ENCODE results near the gene FRAS1.
"Not testable (repeated sequence)": the region's sequence is repeated elsewhere in the genome, so short reads cannot be mapped to it uniquely, and the experiment has no call there.

Gene FRAS1

DNA sequence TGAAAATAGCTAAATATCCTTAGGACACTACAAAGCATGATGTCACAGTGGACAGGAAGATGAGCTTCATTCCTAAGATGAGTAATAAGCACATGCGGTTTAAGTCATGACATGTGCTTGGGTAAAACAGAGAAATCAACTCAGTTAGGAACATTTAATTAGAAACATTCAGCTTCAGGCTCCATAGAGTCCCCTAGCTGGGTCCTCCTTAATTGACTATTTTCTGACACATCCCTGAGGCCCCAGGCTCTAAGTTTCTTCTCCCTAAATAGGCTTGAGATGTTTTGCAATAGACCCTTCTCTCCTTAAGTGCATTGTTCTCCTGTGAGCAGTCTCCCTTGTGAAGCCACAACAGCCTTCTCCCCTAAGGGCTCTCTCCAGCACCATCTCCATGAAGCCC is 424.1 kb downstream of the FRAS1 start:
- H3K27me3 ChIP-seq (replicated peaks in 2 of 5; ENCODE audit: control insufficient read depth in 4 of 5, insufficient read depth in 5 of 5, low read length in 4 of 5) = no peaks in the 10 kb centered on the region
- H3K9me3 ChIP-seq (ENCODE audit: control extremely low read depth in 1 of 5, control insufficient read depth in 4 of 5, insufficient read depth in 2 of 5, low read depth in 1 of 5, low read length in 4 of 5) = no peaks in the 10 kb centered on the region
- H3K27ac ChIP-seq (ENCODE audit: insufficient read depth in 1 of 2, low read depth in 1 of 2, low read length in 2 of 2, poor library complexity in 1 of 2, severe bottlenecking in 2 of 2) = no peak overlapping the region
- ChIA-PET CTCF (no interaction called here), POLR2A (interaction anchor here (0.6 kb wide), 1 partner anchor 40 kb away, joined by 10 read pairs; no protein-coding TSS in a partner anchor)
- H3K4me3 ChIP-seq (ENCODE audit: control insufficient read depth in 1 of 7, extremely low read depth in 1 of 7, insufficient read depth in 4 of 7, low read depth in 2 of 7, low read length in 6 of 7) = no peak overlapping the region
- no peak for DNase-seq
- H3K4me1 ChIP-seq (ENCODE audit: control extremely low read depth in 1 of 4, control insufficient read depth in 4 of 4, insufficient read depth in 4 of 4, low read length in 3 of 4) = no peaks in the 10 kb centered on the region
- 80% methylated on average over 1 of the region's 1 CpG for WGBS (ENCODE audit: insufficient coverage)
- H3K36me3 ChIP-seq (ENCODE audit: control insufficient read depth in 4 of 4, insufficient read depth in 4 of 4, low read length in 3 of 4) = no peaks in the 10 kb centered on the region

DNA sequence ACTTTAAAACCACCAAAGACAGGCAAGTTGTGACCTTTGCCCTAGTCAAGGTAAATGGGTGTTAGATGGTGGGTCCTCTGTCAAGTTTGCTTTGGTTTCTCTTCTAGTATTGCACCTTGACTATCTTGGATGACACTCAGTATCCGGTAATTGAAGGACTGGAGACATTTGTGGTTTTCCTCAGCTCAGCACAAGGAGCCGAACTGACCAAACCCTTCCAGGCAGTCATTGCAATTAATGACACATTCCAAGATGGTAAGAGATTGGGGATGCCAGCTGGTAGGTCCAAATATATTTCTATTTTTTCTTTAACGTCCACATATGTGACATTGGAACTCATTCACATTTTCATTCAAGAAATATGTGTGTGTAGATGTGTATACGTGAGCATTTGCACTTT is 425.2 kb downstream of the FRAS1 start:
- no CpG with 5 or more reads among the region's 4 CpGs for WGBS (ENCODE audit: insufficient coverage)
- no peak overlapping the region for H3K27ac ChIP-seq (ENCODE audit: insufficient read depth in 1 of 2, low read depth in 1 of 2, low read length in 2 of 2, poor library complexity in 1 of 2, severe bottlenecking in 2 of 2)
- DNase-seq = no peak
- CTCF ChIA-PET = no interaction called here
- POLR2A ChIA-PET = no interaction called here
- no peaks in the 10 kb centered on the region for H3K36me3 ChIP-seq (ENCODE audit: control insufficient read depth in 4 of 4, insufficient read depth in 4 of 4, low read length in 3 of 4)
- no peaks in the 10 kb centered on the region for H3K4me1 ChIP-seq (ENCODE audit: control extremely low read depth in 1 of 4, control insufficient read depth in 4 of 4, insufficient read depth in 4 of 4, low read length in 3 of 4)
- H3K9me3 ChIP-seq (ENCODE audit: control extremely low read depth in 1 of 5, control insufficient read depth in 4 of 5, insufficient read depth in 2 of 5, low read depth in 1 of 5, low read length in 4 of 5) = no peaks in the 10 kb centered on the region
- no peak overlapping the region for H3K4me3 ChIP-seq (ENCODE audit: control insufficient read depth in 1 of 7, extremely low read depth in 1 of 7, insufficient read depth in 4 of 7, low read depth in 2 of 7, low read length in 6 of 7)
- no peaks in the 10 kb centered on the region for H3K27me3 ChIP-seq (replicated peaks in 2 of 5; ENCODE audit: control insufficient read depth in 4 of 5, insufficient read depth in 5 of 5, low read length in 4 of 5)

DNA sequence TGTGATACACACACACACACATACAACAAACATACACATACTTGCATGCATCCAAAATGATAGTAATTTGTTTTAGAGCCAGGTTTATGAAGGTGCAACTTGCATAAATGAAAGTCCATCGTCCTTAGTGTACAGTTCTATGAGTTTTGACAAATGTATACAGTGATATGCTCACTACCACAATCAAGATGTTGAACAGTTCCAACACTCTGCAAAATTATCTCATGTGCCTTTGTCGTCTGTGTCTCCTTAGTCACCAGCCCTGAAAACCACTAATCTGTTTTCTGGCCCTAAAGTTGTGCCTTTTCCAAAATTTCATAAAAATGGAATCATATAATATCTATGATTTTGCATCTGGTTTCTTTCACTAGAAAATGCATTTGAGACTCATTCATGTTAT is 426.7 kb downstream of the FRAS1 start:
- Histone ChIP-seq H3K27ac (ENCODE audit: insufficient read depth in 1 of 2, low read depth in 1 of 2, low read length in 2 of 2, poor library complexity in 1 of 2, severe bottlenecking in 2 of 2) (no peak overlapping the region), H3K4me1 (ENCODE audit: control extremely low read depth in 1 of 4, control insufficient read depth in 4 of 4, insufficient read depth in 4 of 4, low read length in 3 of 4) (no peaks in the 10 kb centered on the region), H3K27me3 (replicated peaks in 2 of 5; ENCODE audit: control insufficient read depth in 4 of 5, insufficient read depth in 5 of 5, low read length in 4 of 5) (no peaks in the 10 kb centered on the region), H3K9me3 (ENCODE audit: control extremely low read depth in 1 of 5, control insufficient read depth in 4 of 5, insufficient read depth in 2 of 5, low read depth in 1 of 5, low read length in 4 of 5) (no peaks in the 10 kb centered on the region), H3K36me3 (ENCODE audit: control insufficient read depth in 4 of 4, insufficient read depth in 4 of 4, low read length in 3 of 4) (no peaks in the 10 kb centered on the region), H3K4me3 (ENCODE audit: control insufficient read depth in 1 of 7, extremely low read depth in 1 of 7, insufficient read depth in 4 of 7, low read depth in 2 of 7, low read length in 6 of 7) (no peak overlapping the region)
- no peak for DNase-seq
- 93% methylated on average over 2 of the region's 2 CpGs for WGBS (ENCODE audit: insufficient coverage)
- ChIA-PET POLR2A (no interaction called here), CTCF (no interaction called here)

DNA sequence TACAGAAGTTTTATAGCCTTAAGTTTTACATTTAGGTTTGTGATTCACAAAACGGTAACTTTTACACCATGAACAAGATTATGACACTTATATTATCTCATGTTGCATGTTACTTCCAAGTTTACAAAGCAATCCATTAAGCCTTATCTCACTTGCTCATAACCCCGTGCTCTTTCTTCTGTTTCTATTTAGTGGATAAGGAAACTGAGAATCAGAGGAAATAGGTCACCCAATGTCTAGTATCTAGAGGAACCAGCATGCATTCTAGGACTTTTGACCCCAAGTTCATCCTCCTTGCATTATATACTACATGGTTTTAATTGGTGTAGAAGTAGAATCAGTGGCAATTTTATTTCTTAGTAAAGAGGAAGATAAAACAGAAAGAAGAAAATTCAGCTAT is 427.5 kb downstream of the FRAS1 start:
- WGBS (ENCODE audit: insufficient coverage) = no CpG with 5 or more reads among the region's 2 CpGs
- H3K27ac ChIP-seq (ENCODE audit: insufficient read depth in 1 of 2, low read depth in 1 of 2, low read length in 2 of 2, poor library complexity in 1 of 2, severe bottlenecking in 2 of 2) = no peak overlapping the region
- no peaks in the 10 kb centered on the region for H3K9me3 ChIP-seq (ENCODE audit: control extremely low read depth in 1 of 5, control insufficient read depth in 4 of 5, insufficient read depth in 2 of 5, low read depth in 1 of 5, low read length in 4 of 5)
- peak; percentile 21 to 72 (median 55) for DNase-seq
- no peaks in the 10 kb centered on the region for H3K4me1 ChIP-seq (ENCODE audit: control extremely low read depth in 1 of 4, control insufficient read depth in 4 of 4, insufficient read depth in 4 of 4, low read length in 3 of 4)
- POLR2A ChIA-PET = no interaction called here
- H3K4me3 ChIP-seq (ENCODE audit: control insufficient read depth in 1 of 7, extremely low read depth in 1 of 7, insufficient read depth in 4 of 7, low read depth in 2 of 7, low read length in 6 of 7) = no peak overlapping the region
- CTCF ChIA-PET = no interaction called here
- H3K27me3 ChIP-seq (replicated peaks in 2 of 5; ENCODE audit: control insufficient read depth in 4 of 5, insufficient read depth in 5 of 5, low read length in 4 of 5) = no peaks in the 10 kb centered on the region
- H3K36me3 ChIP-seq (ENCODE audit: control insufficient read depth in 4 of 4, insufficient read depth in 4 of 4, low read length in 3 of 4) = no peaks in the 10 kb centered on the region

DNA sequence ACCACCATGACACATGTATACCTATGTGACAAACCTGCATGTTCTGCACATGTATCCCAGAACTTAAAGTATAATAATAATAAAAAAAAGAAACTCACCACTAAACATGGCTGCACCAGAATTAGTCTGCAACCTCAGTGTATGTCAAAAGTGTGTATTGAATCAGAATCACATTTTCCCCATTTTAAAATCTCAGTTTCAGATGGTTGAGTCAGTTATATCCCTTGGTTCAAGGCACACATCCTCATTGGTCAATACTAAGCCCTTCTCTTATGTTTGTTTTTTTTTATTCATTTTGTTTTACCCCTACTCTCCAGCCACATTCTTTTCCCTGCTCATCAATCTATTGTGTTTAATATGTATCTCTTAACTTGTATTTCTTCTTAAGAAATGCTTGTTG is 436.6 kb downstream of the FRAS1 start:
- Histone ChIP-seq H3K27me3 (replicated peaks in 2 of 5; ENCODE audit: control insufficient read depth in 4 of 5, insufficient read depth in 5 of 5, low read length in 4 of 5) (no peaks in the 10 kb centered on the region), H3K9me3 (ENCODE audit: control extremely low read depth in 1 of 5, control insufficient read depth in 4 of 5, insufficient read depth in 2 of 5, low read depth in 1 of 5, low read length in 4 of 5) (no peaks in the 10 kb centered on the region), H3K27ac (ENCODE audit: insufficient read depth in 1 of 2, low read depth in 1 of 2, low read length in 2 of 2, poor library complexity in 1 of 2, severe bottlenecking in 2 of 2) (no peak overlapping the region), H3K4me3 (ENCODE audit: control insufficient read depth in 1 of 7, extremely low read depth in 1 of 7, insufficient read depth in 4 of 7, low read depth in 2 of 7, low read length in 6 of 7) (no peak overlapping the region), H3K4me1 (ENCODE audit: control extremely low read depth in 1 of 4, control insufficient read depth in 4 of 4, insufficient read depth in 4 of 4, low read length in 3 of 4) (no peaks in the 10 kb centered on the region), H3K36me3 (ENCODE audit: control insufficient read depth in 4 of 4, insufficient read depth in 4 of 4, low read length in 3 of 4) (no peaks in the 10 kb centered on the region)
- POLR2A ChIA-PET = no interaction called here
- CTCF ChIA-PET = no interaction called here
- no peak for DNase-seq

DNA sequence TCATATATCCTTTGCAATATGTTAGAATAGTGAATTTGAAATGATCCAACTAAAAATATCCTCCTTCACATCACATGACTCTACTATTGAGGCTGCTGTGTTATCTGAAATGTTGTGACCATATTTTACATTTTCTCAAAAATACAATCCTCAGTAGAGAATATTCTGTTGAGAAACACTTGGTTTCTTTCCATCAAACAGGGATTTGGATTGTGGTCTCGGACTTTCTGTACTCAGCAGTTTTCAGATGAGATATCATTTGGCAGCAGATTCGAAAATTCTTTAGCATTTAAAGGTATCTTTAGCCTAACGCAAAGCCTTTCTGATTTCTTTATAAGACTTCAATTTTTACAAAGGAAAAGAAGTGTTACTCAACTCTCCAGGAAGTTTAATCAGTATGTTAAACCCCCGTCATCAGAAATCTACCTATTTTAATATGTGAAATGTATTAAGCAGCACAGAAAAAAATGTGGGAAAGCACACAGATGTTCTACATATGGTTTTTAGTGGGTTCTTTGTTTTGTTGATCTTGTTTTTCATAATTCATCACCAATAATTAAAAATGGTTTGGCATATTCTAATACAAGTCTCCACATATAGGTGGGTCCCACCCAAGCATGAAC is 439.0 kb downstream of the FRAS1 start:
- H3K9me3 ChIP-seq (ENCODE audit: control extremely low read depth in 1 of 5, control insufficient read depth in 4 of 5, insufficient read depth in 2 of 5, low read depth in 1 of 5, low read length in 4 of 5) = no peaks in the 10 kb centered on the region
- CTCF ChIA-PET = no interaction called here
- no peaks in the 10 kb centered on the region for H3K4me1 ChIP-seq (ENCODE audit: control extremely low read depth in 1 of 4, control insufficient read depth in 4 of 4, insufficient read depth in 4 of 4, low read length in 3 of 4)
- no peaks in the 10 kb centered on the region for H3K36me3 ChIP-seq (ENCODE audit: control insufficient read depth in 4 of 4, insufficient read depth in 4 of 4, low read length in 3 of 4)
- DNase-seq = no peak
- no peak overlapping the region for H3K27ac ChIP-seq (ENCODE audit: insufficient read depth in 1 of 2, low read depth in 1 of 2, low read length in 2 of 2, poor library complexity in 1 of 2, severe bottlenecking in 2 of 2)
- H3K27me3 ChIP-seq (replicated peaks in 2 of 5; ENCODE audit: control insufficient read depth in 4 of 5, insufficient read depth in 5 of 5, low read length in 4 of 5) = no peaks in the 10 kb centered on the region
- H3K4me3 ChIP-seq (ENCODE audit: control insufficient read depth in 1 of 7, extremely low read depth in 1 of 7, insufficient read depth in 4 of 7, low read depth in 2 of 7, low read length in 6 of 7) = no peak overlapping the region
- POLR2A ChIA-PET = no interaction called here
- WGBS (ENCODE audit: insufficient coverage) = 65% methylated on average over 2 of the region's 4 CpGs

DNA sequence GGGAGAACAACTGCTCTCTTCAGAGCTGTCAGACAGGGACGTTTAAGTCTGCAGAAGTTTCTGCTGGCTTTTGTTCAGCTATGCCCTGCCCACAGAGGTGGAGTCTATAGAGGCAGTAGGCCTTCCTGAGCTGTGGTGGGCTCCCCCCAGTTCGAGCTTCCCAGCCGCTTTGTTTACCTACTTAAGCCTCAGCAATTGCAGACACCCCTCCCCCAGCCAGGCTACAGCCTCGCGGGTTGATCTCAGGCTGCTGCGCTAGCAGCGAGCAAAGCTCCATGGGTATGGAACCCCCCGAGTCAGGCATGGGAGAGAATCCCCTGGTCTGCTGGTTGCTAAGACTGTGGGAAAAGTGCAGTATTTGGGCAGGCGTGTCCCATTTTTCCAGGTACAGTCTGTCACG is 449.1 kb downstream of the FRAS1 start:
- H3K27ac ChIP-seq (ENCODE audit: insufficient read depth in 1 of 2, low read depth in 1 of 2, low read length in 2 of 2, poor library complexity in 1 of 2, severe bottlenecking in 2 of 2); H3K4me3 ChIP-seq (ENCODE audit: control insufficient read depth in 1 of 7, extremely low read depth in 1 of 7, insufficient read depth in 4 of 7, low read depth in 2 of 7, low read length in 6 of 7); H3K27me3 ChIP-seq (replicated peaks in 2 of 5; ENCODE audit: control insufficient read depth in 4 of 5, insufficient read depth in 5 of 5, low read length in 4 of 5); H3K36me3 ChIP-seq (ENCODE audit: control insufficient read depth in 4 of 4, insufficient read depth in 4 of 4, low read length in 3 of 4); H3K4me1 ChIP-seq (ENCODE audit: control extremely low read depth in 1 of 4, control insufficient read depth in 4 of 4, insufficient read depth in 4 of 4, low read length in 3 of 4); H3K9me3 ChIP-seq (ENCODE audit: control extremely low read depth in 1 of 5, control insufficient read depth in 4 of 5, insufficient read depth in 2 of 5, low read depth in 1 of 5, low read length in 4 of 5); DNase-seq; POLR2A ChIA-PET: not testable (repeated sequence)
- WGBS (ENCODE audit: insufficient coverage) = 81% methylated on average over 10 of the region's 10 CpGs
- CTCF ChIA-PET = interaction anchor here (1.4 kb wide), 1 partner anchor 9 kb away, joined by 3 read pairs; no protein-coding TSS in a partner anchor
